Limb (tissue), 2 donors: ENCODE results near the gene MUSK.
A peak's percentile ranks its signal among the peaks of the same experiment; 100 is the strongest.

Experiments used
- DNase-seq, 2 donors: peaks; one replicate each; pipeline ENCODE4 v3.0.0-alpha.2; 2016; ENCODE audit errors: extremely low spot score in 2 of 2

Gene MUSK

GRCh38 chr9:110668570-110669167 lies at the start of gene MUSK:
Gene MUSK (plus strand): TSS chr9:110668791. CDS start chr9:110668905, 114 bp downstream.
- peak; percentile 40 to 67 for DNase-seq

- DNase-seq, result no peak
Measured at GRCh38 chr9:110619831-110620230, 48.8 kb upstream of the MUSK start.

- DNase-seq, result peak in 1 of 2 donors; percentile 60
Measured at GRCh38 chr9:110620726-110621125, 47.9 kb upstream of the MUSK start.

GRCh38 chr9:110622368-110622767 lies 46.2 kb upstream of the MUSK start:
- DNase-seq, result no peak

- DNase-seq, result peak; percentile 42 to 67
Measured at GRCh38 chr9:110623462-110624025, 45.0 kb upstream of the MUSK start.

- DNase-seq, result no peak
Measured at GRCh38 chr9:110626101-110626829, 42.3 kb upstream of the MUSK start.

- DNase-seq, result no peak
Measured at GRCh38 chr9:110635589-110635988, 33.0 kb upstream of the MUSK start.

- DNase-seq, result peak in 1 of 2 donors; percentile 52
Measured at GRCh38 chr9:110638381-110638954, 30.1 kb upstream of the MUSK start.

- DNase-seq, result no peak
Measured at GRCh38 chr9:110640736-110641135, 27.9 kb upstream of the MUSK start.

- no peak for DNase-seq
Measured at GRCh38 chr9:110641293-110641692, 27.3 kb upstream of the MUSK start.

GRCh38 chr9:110648696-110649095 lies 19.9 kb upstream of the MUSK start:
- DNase-seq, result no peak

GRCh38 chr9:110650261-110650660 lies 18.3 kb upstream of the MUSK start:
- no peak for DNase-seq

GRCh38 chr9:110650991-110651411 lies 17.6 kb upstream of the MUSK start:
- DNase-seq, result peak; percentile 51 to 84

- DNase-seq, result no peak
Measured at GRCh38 chr9:110655754-110656641, 12.6 kb upstream of the MUSK start.

- no peak for DNase-seq
Measured at GRCh38 chr9:110659891-110660541, 8.6 kb upstream of the MUSK start.

GRCh38 chr9:110669433-110669832 lies 842 bp downstream of the MUSK start:
- no peak for DNase-seq

GRCh38 chr9:110671849-110672248 lies 3.3 kb downstream of the MUSK start:
- DNase-seq, result no peak

GRCh38 chr9:110672873-110673510 lies 4.4 kb downstream of the MUSK start:
- no peak for DNase-seq

- DNase-seq, result no peak
Measured at GRCh38 chr9:110687497-110687896, 18.9 kb downstream of the MUSK start.

GRCh38 chr9:110688329-110688728 lies 19.7 kb downstream of the MUSK start:
- no peak for DNase-seq
